H1 (cell line): ENCODE measurements around the gene SEMA4D. TPM values are rescaled to one million over a fixed set of nuclear protein-coding genes. Genes with fewer than 3 reads are reported as not detected.

Experiments used
- CTCF ChIA-PET: fragments of 300-600 bp; sonication (Branson Sonifier 250); formaldehyde crosslinking; loops from one replicate; lab custom pipeline; 2021; ENCODE audit not compliant: partially characterized antibody; lab: Charles Lee
- POLR2A ChIA-PET: fragments of 300-600 bp; sonication (Branson Sonifier 250); formaldehyde crosslinking; loops from one replicate; lab custom pipeline; 2021; ENCODE audit warnings: inconsistent platforms; ENCODE audit not compliant: partially characterized antibody; lab: Charles Lee
- DNase-seq, 2 experiments: peaks; one replicate each; pipeline versions ENCODE4 v3.0.0 to v3.0.0-alpha.2; 2010 to 2022; ENCODE audit warnings: low spot score in 2 of 2, low read depth in 1 of 2, mixed read lengths in 1 of 2
- FAIRE-seq: peaks from 2 replicates; lab custom pipeline; 2011; peaks lifted over from hg19 to GRCh38; lab: Jason Lieb, UNC
- H2AFZ ChIP-seq: 2 replicates; pipeline ENCODE4 v1.8.1; 2012; ENCODE audit warnings: low read length, inconsistent platforms
- H2AK5ac ChIP-seq: 2 replicates; pipeline ENCODE4 v1.6.1; 2013; ENCODE audit warnings: low read depth, low read length
- H2BK120ac ChIP-seq: replicated peaks from 2 replicates; pipeline ENCODE3; 2013; ENCODE audit warnings: low read depth, low read length, inconsistent platforms
- H2BK12ac ChIP-seq: 2 replicates; pipeline ENCODE4 v1.6.1; 2013; ENCODE audit warnings: low read depth, low read length
- H2BK15ac ChIP-seq: 2 replicates; pipeline ENCODE4 v1.6.1; 2013; ENCODE audit warnings: low read length
- H2BK20ac ChIP-seq: 2 replicates; pipeline ENCODE4 v1.6.1; 2013; ENCODE audit warnings: low read length
- H2BK5ac ChIP-seq: 2 replicates; pipeline ENCODE4 v1.6.1; 2013; ENCODE audit warnings: low read depth, low read length
- H3K14ac ChIP-seq: 2 replicates; pipeline ENCODE4 v1.6.1; 2013; ENCODE audit warnings: inconsistent platforms; ENCODE audit not compliant: insufficient read length
- H3K18ac ChIP-seq: 2 replicates; pipeline ENCODE4 v1.6.1; 2013; ENCODE audit warnings: low read length; ENCODE audit errors: extremely low read depth
- H3K23ac ChIP-seq: 2 replicates; pipeline ENCODE4 v1.6.1; 2013; ENCODE audit warnings: inconsistent platforms; ENCODE audit not compliant: insufficient read length
- H3K23me2 ChIP-seq: 2 replicates; pipeline ENCODE4 v1.6.1; 2013; ENCODE audit warnings: low read depth, low read length
- H3K27ac ChIP-seq: 2 replicates; pipeline ENCODE4 v1.6.1; 2011; ENCODE audit warnings: low read depth, low read length, inconsistent platforms
- H3K27me3 ChIP-seq, 4 experiments: replicated peaks in 1 of 4; 1 replicate in 1 of 4; 2 replicates in 3 of 4; pipeline versions ENCODE4 v1.6.1 to v1.8.1; 2011 to 2013; ENCODE audit warnings: low read length in 3 of 4, mild to moderate bottlenecking in 3 of 4, inconsistent platforms in 2 of 4, mixed read lengths in 2 of 4, moderate library complexity in 1 of 4; ENCODE audit not compliant: control insufficient read depth in 3 of 4, insufficient read depth in 3 of 4; ENCODE audit errors: extremely low read depth in 1 of 4
- H3K36me3 ChIP-seq, 4 experiments: 2 replicates each; pipeline versions ENCODE4 v1.6.1 to v1.8.1; 2011 to 2013; ENCODE audit warnings: mild to moderate bottlenecking in 4 of 4, low read length in 3 of 4, moderate library complexity in 2 of 4, control low read depth in 1 of 4, inconsistent platforms in 1 of 4; ENCODE audit not compliant: insufficient read depth in 4 of 4, control insufficient read depth in 2 of 4
- H3K4ac ChIP-seq: replicated peaks from 2 replicates; pipeline ENCODE3; 2013; ENCODE audit warnings: low read length, low read depth, mixed read lengths, inconsistent platforms; ENCODE audit not compliant: insufficient read length
- H3K4me1 ChIP-seq, 4 experiments: replicated peaks in 1 of 4; 1 replicate in 1 of 4; 2 replicates in 3 of 4; pipeline versions ENCODE4 v1.6.1 to v1.8.1; 2011 to 2013; ENCODE audit warnings: low read length in 3 of 4, inconsistent platforms in 2 of 4, mixed read lengths in 1 of 4; ENCODE audit not compliant: insufficient read depth in 4 of 4, control insufficient read depth in 3 of 4
- H3K4me2 ChIP-seq, 2 experiments: 2 replicates each; pipeline versions ENCODE4 v1.6.1 to v1.8.1; 2011 to 2013; ENCODE audit warnings: low read depth in 2 of 2, low read length in 2 of 2, control low read depth in 1 of 2, inconsistent platforms in 1 of 2, mild to moderate bottlenecking in 1 of 2; ENCODE audit not compliant: insufficient read depth in 1 of 2
- H3K4me3 ChIP-seq, 4 experiments: fragments of 200-600, 300-600 bp in 1 of 4; sonication (generic), shearing (Covaris generic), sonication (Bioruptor Twin) in 1 of 4; 2 replicates each; pipeline versions ENCODE4 v1.5.1 to v1.8.1; 2011 to 2016; ENCODE audit warnings: low read length in 4 of 4, low read depth in 3 of 4, control low read depth in 2 of 4, inconsistent platforms in 2 of 4, mild to moderate bottlenecking in 2 of 4, mixed read lengths in 1 of 4, moderate library complexity in 1 of 4; ENCODE audit not compliant: insufficient read depth in 2 of 4; ENCODE audit errors: extremely low read depth in 1 of 4
- H3K56ac ChIP-seq: replicated peaks from 2 replicates; pipeline ENCODE3; 2013; ENCODE audit warnings: low read depth, mild to moderate bottlenecking, mixed read lengths, low read length, inconsistent platforms; ENCODE audit not compliant: insufficient read length
- H3K79me1 ChIP-seq: 2 replicates; pipeline ENCODE4 v1.6.1; 2013; ENCODE audit warnings: low read depth, low read length, control low read depth
- H3K79me2 ChIP-seq, 2 experiments: 2 replicates each; pipeline versions ENCODE4 v1.6.1 to v1.8.1; 2012 to 2013; ENCODE audit warnings: low read length in 2 of 2, mild to moderate bottlenecking in 2 of 2, inconsistent platforms in 1 of 2; ENCODE audit not compliant: insufficient read depth in 2 of 2, control insufficient read depth in 1 of 2
- H3K9ac ChIP-seq, 4 experiments: replicated peaks in 1 of 4; 1 replicate in 1 of 4; 2 replicates in 3 of 4; pipeline versions ENCODE4 v1.6.1 to v1.8.1; 2011 to 2013; ENCODE audit warnings: low read depth in 3 of 4, low read length in 3 of 4, control low read depth in 2 of 4, mild to moderate bottlenecking in 2 of 4, moderate library complexity in 2 of 4, inconsistent platforms in 1 of 4; ENCODE audit errors: extremely low read depth in 1 of 4
- H3K9me3 ChIP-seq, 2 experiments: 2 replicates each; pipeline versions ENCODE4 v1.6.1 to v1.8.1; 2012 to 2013; ENCODE audit warnings: mild to moderate bottlenecking in 2 of 2, moderate library complexity in 2 of 2, control low read depth in 1 of 2, inconsistent platforms in 1 of 2, low read depth in 1 of 2, low read length in 1 of 2, mixed read lengths in 1 of 2; ENCODE audit not compliant: insufficient read depth in 2 of 2
- H4K20me1 ChIP-seq, 2 experiments: replicated peaks in 1 of 2; 2 replicates each; pipeline versions ENCODE3 to v1.8.1; 2011 to 2013; ENCODE audit warnings: inconsistent platforms in 2 of 2, low read length in 2 of 2, mild to moderate bottlenecking in 1 of 2; ENCODE audit not compliant: insufficient read depth in 2 of 2, control insufficient read depth in 1 of 2
- H4K5ac ChIP-seq: 2 replicates; pipeline ENCODE4 v1.6.1; 2013; ENCODE audit warnings: low read length, low read depth, mixed read lengths, inconsistent platforms; ENCODE audit not compliant: insufficient read length
- H4K8ac ChIP-seq: 2 replicates; pipeline ENCODE4 v1.8.0; 2013; ENCODE audit warnings: mild to moderate bottlenecking, moderate library complexity, low read length, inconsistent platforms; ENCODE audit not compliant: insufficient read depth; ENCODE audit errors: extremely low read depth
- H4K91ac ChIP-seq: replicated peaks from 2 replicates; pipeline ENCODE3; 2013; ENCODE audit warnings: low read length, mixed read lengths, inconsistent platforms; ENCODE audit not compliant: insufficient read length
- CTBP2 ChIP-seq: IDR thresholded peaks from 2 replicates; pipeline ENCODE4 v1.7.0; 2011; ENCODE audit warnings: borderline replicate concordance, mild to moderate bottlenecking, moderate library complexity, mixed read lengths, low read length; ENCODE audit not compliant: insufficient read depth, insufficient read length
- GTF2F1 ChIP-seq: IDR thresholded peaks from 2 replicates; pipeline ENCODE4 v1.6.1; 2012; ENCODE audit warnings: low read depth, low read length, improper control_type of control experiment, borderline replicate concordance
- WGBS, 2 experiments: shearing (Covaris generic) in 1 of 2; methylation state at CpG; one replicate each; pipeline versions ENCODE4 v1.1.6 to v1.1.7; 2013 to 2015; ENCODE audit warnings: low lambda C conversion rate in 2 of 2, mixed read lengths in 2 of 2, inconsistent platforms in 1 of 2, low coverage in 1 of 2, missing lambda C conversion rate in 1 of 2; ENCODE audit not compliant: insufficient replicate concordance in 2 of 2, insufficient coverage in 1 of 2, insufficient read length in 1 of 2; ENCODE audit errors: extremely low coverage in 1 of 2, missing lambda C conversion rate in 1 of 2; 5-methylcytosine and 5-hydroxymethylcytosine counted together
- polyA plus RNA-seq, 7 experiments: library from polyadenylated mRNA; depleted of rRNA in 3 of 7; stranded (reverse) in 5 of 7; unstranded in 2 of 7; fragments of >200 nt in 5 of 7; fragments of 200-250 nt in 2 of 7; gene quantifications; 1 replicate in 5 of 7; 2 replicates in 1 of 7; 4 replicates in 1 of 7; pipeline versions ENCODE4 v1.2.1 to v1.2.3, GENCODE V29; 2011 to 2013; ENCODE audit warnings: missing spikeins in 2 of 7, mixed read lengths in 2 of 7
- total RNA-seq: library from RNA; stranded (reverse); fragmentation: NEBNext Ultra II Directional; extraction: Animal tissue kit (Norgen Biotek cat#: 25700); gene quantifications from 2 replicates; pipeline ENCODE4 v1.2.1, GENCODE V29; 2021

SEMA4D gene
- total and polyA plus RNA-seq, 2 of the 8 experiments (the other 6 are each of a cell fraction or from before 2014, with no cell fraction given), result 21.0 to 70.4 TPM

GRCh38 chr9:89512382-89512781, 14.5 kb upstream of the SEMA4D start:
- H2BK20ac ChIP-seq, result no peak overlapping the region
- no peak overlapping the region for H3K27ac ChIP-seq
- no peaks in the 10 kb centered on the region for H3K27me3 ChIP-seq
- H2BK120ac ChIP-seq, result no peak overlapping the region
- H3K4me2 ChIP-seq, result no peak overlapping the region
- WGBS, 2 experiments, result 81% methylated on average over 7 of the region's 7 CpGs; no CpG with 5 or more reads in 1 of the 2 experiments
- no peaks in the 10 kb centered on the region for H3K9me3 ChIP-seq
- no peak overlapping the region for H4K5ac ChIP-seq
- no peak overlapping the region for H3K56ac ChIP-seq
- no peak overlapping the region for H2BK12ac ChIP-seq
- H3K9ac ChIP-seq, result no peak overlapping the region
- no peak for FAIRE-seq
- H3K14ac ChIP-seq, result no peak overlapping the region
- H4K20me1 ChIP-seq, result no peaks in the 10 kb centered on the region
- ChIA-PET POLR2A (no interaction called here), CTCF (interaction anchor here (0.7 to 1.0 kb wide), 3 partner anchors 8 to 37 kb away, joined by 3 read pairs; no protein-coding TSS in a partner anchor)
- 0 out of 7 replicates have a peak, but pooled peaks cover 0 to 2% (median 0%) of the 10 kb centered on the region in 4 experiments for H3K4me1 ChIP-seq
- no peaks in the 10 kb centered on the region; the same call in 1 of the 2 replicates for H3K23me2 ChIP-seq
- H2AFZ ChIP-seq, result no peak overlapping the region
- H3K79me2 ChIP-seq, result no peaks in the 10 kb centered on the region
- no peak overlapping the region for H3K18ac ChIP-seq
- H4K8ac ChIP-seq, result no peak overlapping the region
- H2AK5ac ChIP-seq, result no peak overlapping the region
- no peak overlapping the region for H3K23ac ChIP-seq
- H2BK5ac ChIP-seq, result no peak overlapping the region
- no peaks in the 10 kb centered on the region for H3K36me3 ChIP-seq
- no peak overlapping the region for H2BK15ac ChIP-seq
- H3K4ac ChIP-seq, result no peak overlapping the region
- H3K79me1 ChIP-seq, result no peaks in the 10 kb centered on the region
- DNase-seq, result no peak
- no peak overlapping the region for H3K4me3 ChIP-seq
- no peak overlapping the region for H4K91ac ChIP-seq
- TF ChIP-seq CTBP2 (no peak), GTF2F1 (no peak)
